Fibroblast of lung (primary cell): ENCODE data around the gene CABLES2. TPM values are rescaled to one million over a fixed set of nuclear protein-coding genes. Genes with fewer than 3 reads are reported as not detected.

Experiments used
- DNase-seq, 2 donors: peaks; one replicate each; pipeline versions ENCODE4 v3.0.0 to v3.0.0-alpha.2; 2010; ENCODE audit warnings: low read depth in 2 of 2
- H2AFZ ChIP-seq: 2 replicates; pipeline ENCODE4 v1.5.1; 2012; ENCODE audit warnings: low read length, control low read depth, inconsistent platforms
- H3K27ac ChIP-seq: 2 replicates; pipeline ENCODE4 v1.5.1; 2011; ENCODE audit warnings: low read length, control low read depth; ENCODE audit not compliant: insufficient read depth
- H3K27me3 ChIP-seq: 2 replicates; pipeline ENCODE4 v1.5.1; 2011; ENCODE audit warnings: mild to moderate bottlenecking, low read length; ENCODE audit not compliant: control insufficient read depth, insufficient read depth
- H3K36me3 ChIP-seq: 2 replicates; pipeline ENCODE4 v1.5.1; 2011; ENCODE audit warnings: low read length; ENCODE audit not compliant: control insufficient read depth, insufficient read depth
- H3K4me1 ChIP-seq: 2 replicates; pipeline ENCODE4 v1.5.1; 2011; ENCODE audit warnings: low read length; ENCODE audit not compliant: control insufficient read depth, insufficient read depth; ENCODE audit errors: extremely low read depth
- H3K4me2 ChIP-seq: 2 replicates; pipeline ENCODE4 v1.5.1; 2011; ENCODE audit warnings: low read length, control low read depth; ENCODE audit not compliant: insufficient read depth; ENCODE audit errors: extremely low read depth
- H3K4me3 ChIP-seq, 4 experiments: fragments of 200-600 bp in 1 of 4; sonication (generic) in 1 of 4; replicated peaks in 1 of 4; 2 replicates each; pipeline ENCODE4 v1.5.1; 2011 to 2016; ENCODE audit warnings: low read length in 4 of 4, low read depth in 3 of 4, mild to moderate bottlenecking in 3 of 4, control low read depth in 2 of 4, inconsistent platforms in 1 of 4, mixed read lengths in 1 of 4; ENCODE audit not compliant: insufficient read depth in 1 of 4; ENCODE audit errors: control extremely low read depth in 1 of 4
- H3K79me2 ChIP-seq: 2 replicates; pipeline ENCODE4 v1.5.1; 2012; ENCODE audit warnings: mild to moderate bottlenecking, low read length, inconsistent platforms; ENCODE audit not compliant: control insufficient read depth, insufficient read depth
- H3K9ac ChIP-seq: 2 replicates; pipeline ENCODE4 v1.5.1; 2011; ENCODE audit warnings: mild to moderate bottlenecking, low read length, control low read depth; ENCODE audit not compliant: insufficient read depth
- H3K9me3 ChIP-seq: 2 replicates; pipeline ENCODE4 v1.5.1; 2012; ENCODE audit warnings: low read depth, low read length; ENCODE audit not compliant: control insufficient read depth, insufficient read depth
- H4K20me1 ChIP-seq: 2 replicates; pipeline ENCODE4 v1.5.1; 2011; ENCODE audit warnings: low read length; ENCODE audit not compliant: control insufficient read depth, insufficient read depth; ENCODE audit errors: extremely low read depth
- EZH2 ChIP-seq: IDR thresholded peaks from 2 replicates; pipeline ENCODE4 v1.5.1; 2012; ENCODE audit warnings: low read length, control low read depth, mild to moderate bottlenecking; ENCODE audit errors: missing control alignments
- polyA plus RNA-seq, 2 donors: library from polyadenylated mRNA; depleted of rRNA in 1 of 2; stranded (reverse) in 1 of 2; unstranded in 1 of 2; fragments of >200 nt; gene quantifications; 2 replicates each; pipeline ENCODE4 v1.2.1, GENCODE V29; 2011 to 2012; ENCODE audit warnings: missing spikeins in 1 of 2
- total RNA-seq: library from RNA; depleted of rRNA; stranded (reverse); fragments of >200 nt; gene quantifications from 2 replicates; pipeline ENCODE4 v1.2.1, GENCODE V29; 2014
- TF ChIP-seq, protein P1 (sequence below), 2 donors: IDR thresholded peaks in 1 of 2; conservative IDR thresholded peaks in 1 of 2; 1 replicate in 1 of 2; 2 replicates in 1 of 2; pipeline ENCODE4 v1.5.1; 2011 to 2012; ENCODE audit warnings: low read length in 2 of 2, control low read depth in 1 of 2, inconsistent platforms in 1 of 2, low read depth in 1 of 2, mild to moderate bottlenecking in 1 of 2

CABLES2 gene
- total and polyA plus RNA-seq, 2 donors (not counting 1 experiment from before 2014, with no cell fraction given): 0.66 to 2.9 TPM

- no peaks in the 10 kb centered on the region for H3K79me2 ChIP-seq
- no peaks in the 10 kb centered on the region for H4K20me1 ChIP-seq
- H3K27me3 ChIP-seq: no peaks in the 10 kb centered on the region
- no peak overlapping the region for H3K27ac ChIP-seq
- H3K36me3 ChIP-seq: no peaks in the 10 kb centered on the region
- no peak overlapping the region for H3K9ac ChIP-seq
- no peak overlapping the region for H3K4me3 ChIP-seq
- H2AFZ ChIP-seq: no peak overlapping the region
- DNase-seq: no peak
- TF ChIP-seq, protein P1, sequence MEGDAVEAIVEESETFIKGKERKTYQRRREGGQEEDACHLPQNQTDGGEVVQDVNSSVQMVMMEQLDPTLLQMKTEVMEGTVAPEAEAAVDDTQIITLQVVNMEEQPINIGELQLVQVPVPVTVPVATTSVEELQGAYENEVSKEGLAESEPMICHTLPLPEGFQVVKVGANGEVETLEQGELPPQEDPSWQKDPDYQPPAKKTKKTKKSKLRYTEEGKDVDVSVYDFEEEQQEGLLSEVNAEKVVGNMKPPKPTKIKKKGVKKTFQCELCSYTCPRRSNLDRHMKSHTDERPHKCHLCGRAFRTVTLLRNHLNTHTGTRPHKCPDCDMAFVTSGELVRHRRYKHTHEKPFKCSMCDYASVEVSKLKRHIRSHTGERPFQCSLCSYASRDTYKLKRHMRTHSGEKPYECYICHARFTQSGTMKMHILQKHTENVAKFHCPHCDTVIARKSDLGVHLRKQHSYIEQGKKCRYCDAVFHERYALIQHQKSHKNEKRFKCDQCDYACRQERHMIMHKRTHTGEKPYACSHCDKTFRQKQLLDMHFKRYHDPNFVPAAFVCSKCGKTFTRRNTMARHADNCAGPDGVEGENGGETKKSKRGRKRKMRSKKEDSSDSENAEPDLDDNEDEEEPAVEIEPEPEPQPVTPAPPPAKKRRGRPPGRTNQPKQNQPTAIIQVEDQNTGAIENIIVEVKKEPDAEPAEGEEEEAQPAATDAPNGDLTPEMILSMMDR (conservative IDR thresholded peaks at IDR 0.05 in 1 of 2, IDR thresholded peaks at IDR 0.05 in 1 of 2; ENCODE audit: low read depth in 1 of 2, low read length in 2 of 2): no peak
- no peak for TF ChIP-seq EZH2
- H3K9me3 ChIP-seq: no peaks in the 10 kb centered on the region
- no peak overlapping the region for H3K4me2 ChIP-seq
- H3K4me1 ChIP-seq: no peaks in the 10 kb centered on the region
Observed at GRCh38 chr20:62418709-62419487, 11.8 kb upstream of the CABLES2 start.

- Histone ChIP-seq H4K20me1 (no peaks in the 10 kb centered on the region), H3K4me1 (no peaks in the 10 kb centered on the region), H3K79me2 (no peaks in the 10 kb centered on the region), H3K27ac (no peak overlapping the region), H2AFZ (no peak overlapping the region), H3K9me3 (no peaks in the 10 kb centered on the region), H3K9ac (no peak overlapping the region), H3K4me2 (no peak overlapping the region), H3K4me3 (no peak overlapping the region), H3K36me3 (no peaks in the 10 kb centered on the region), H3K27me3 (no peaks in the 10 kb centered on the region)
- DNase-seq: no peak
- TF ChIP-seq, protein P1 (conservative IDR thresholded peaks at IDR 0.05 in 1 of 2, IDR thresholded peaks at IDR 0.05 in 1 of 2; ENCODE audit: low read depth in 1 of 2, low read length in 2 of 2): no peak
- TF ChIP-seq EZH2: no peak
Observed at GRCh38 chr20:62417981-62418708, 11.1 kb upstream of the CABLES2 start.
